Gastroesophageal sphincter (tissue), 4 donors: ENCODE results near the gene BLOC1S4. TPM values are rescaled to one million over a fixed set of nuclear protein-coding genes. Genes with fewer than 3 reads are reported as not detected.
A peak's percentile ranks its signal among the peaks of the same experiment; 100 is the strongest.

Experiments used
- ATAC-seq: fragments of 150-250 bp; one replicate; pipeline ENCODE4 v1.9.1; 2016; ENCODE audit warnings: mild to moderate bottlenecking, moderate library complexity
- H3K27ac ChIP-seq, 4 donors: fragments of 200-600 bp; sonication (generic) in 3 of 4; 1 replicate in 3 of 4; 2 replicates in 1 of 4; pipeline ENCODE4 v1.5.1; 2016 to 2019
- H3K27me3 ChIP-seq: fragments of 200-600 bp; sonication (generic); one replicate; pipeline ENCODE4 v1.5.1; 2019
- H3K36me3 ChIP-seq, 2 donors: fragments of 200-600 bp; sonication (generic); one replicate each; pipeline ENCODE4 v1.5.1; 2019; ENCODE audit warnings: control low read depth in 1 of 2
- H3K4me1 ChIP-seq, 3 donors: fragments of 200-600 bp; sonication (generic); 1 replicate in 2 of 3; 2 replicates in 1 of 3; pipeline ENCODE4 v1.5.1; 2016 to 2019; ENCODE audit warnings: control low read depth in 2 of 3
- H3K4me3 ChIP-seq, 2 donors: fragments of 200-600 bp; sonication (generic); one replicate each; pipeline ENCODE4 v1.5.1; 2019; ENCODE audit warnings: mild to moderate bottlenecking in 1 of 2, moderate library complexity in 1 of 2
- H3K9me3 ChIP-seq, 3 donors: fragments of 200-600 bp; sonication (generic); one replicate each; pipeline ENCODE4 v1.5.1; 2017 to 2019; ENCODE audit warnings: control low read depth in 2 of 3
- EP300 ChIP-seq: sonication (generic); formaldehyde crosslinking; IDR thresholded peaks from one replicate; pipeline ENCODE4 v1.6.1; 2017; ENCODE audit warnings: antibody characterized with exemption, mild to moderate bottlenecking
- POLR2A ChIP-seq, 2 donors: fragments of 450-650 bp; IDR thresholded peaks; one replicate each; pipeline ENCODE4 v1.6.1; 2017; ENCODE audit warnings: antibody characterized with exemption in 2 of 2, mild to moderate bottlenecking in 2 of 2, moderate library complexity in 1 of 2
- POLR2AphosphoS5 ChIP-seq: sonication (generic); formaldehyde crosslinking; IDR thresholded peaks from one replicate; pipeline ENCODE4 v1.6.1; 2017; ENCODE audit warnings: antibody characterized with exemption
- WGBS, 2 donors: methylation state at CpG; one replicate each; pipeline ENCODE4 v1.1.5; 2018; ENCODE audit warnings: low coverage in 1 of 2; 5-methylcytosine and 5-hydroxymethylcytosine counted together
- total RNA-seq, 4 donors: library from RNA; depleted of rRNA; stranded (reverse); fragments of >200 nt; gene quantifications; one replicate each; pipeline ENCODE4 v1.1.0, GENCODE V29; 2016
- TF ChIP-seq, protein P1 (sequence below), 4 experiments: fragments of 200-600 bp in 2 of 4; fragments of 450-650 bp in 2 of 4; sonication (generic) in 1 of 4; IDR thresholded peaks; one replicate each; pipeline ENCODE4 v1.5.1; 2017 to 2019; ENCODE audit warnings: antibody characterized with exemption in 4 of 4, mild to moderate bottlenecking in 2 of 4, moderate library complexity in 2 of 4

The BLOC1S4 gene
- total RNA-seq, 4 donors from 2014 or later, result 10.1 to 20.7 (median 18.7) TPM

DNA sequence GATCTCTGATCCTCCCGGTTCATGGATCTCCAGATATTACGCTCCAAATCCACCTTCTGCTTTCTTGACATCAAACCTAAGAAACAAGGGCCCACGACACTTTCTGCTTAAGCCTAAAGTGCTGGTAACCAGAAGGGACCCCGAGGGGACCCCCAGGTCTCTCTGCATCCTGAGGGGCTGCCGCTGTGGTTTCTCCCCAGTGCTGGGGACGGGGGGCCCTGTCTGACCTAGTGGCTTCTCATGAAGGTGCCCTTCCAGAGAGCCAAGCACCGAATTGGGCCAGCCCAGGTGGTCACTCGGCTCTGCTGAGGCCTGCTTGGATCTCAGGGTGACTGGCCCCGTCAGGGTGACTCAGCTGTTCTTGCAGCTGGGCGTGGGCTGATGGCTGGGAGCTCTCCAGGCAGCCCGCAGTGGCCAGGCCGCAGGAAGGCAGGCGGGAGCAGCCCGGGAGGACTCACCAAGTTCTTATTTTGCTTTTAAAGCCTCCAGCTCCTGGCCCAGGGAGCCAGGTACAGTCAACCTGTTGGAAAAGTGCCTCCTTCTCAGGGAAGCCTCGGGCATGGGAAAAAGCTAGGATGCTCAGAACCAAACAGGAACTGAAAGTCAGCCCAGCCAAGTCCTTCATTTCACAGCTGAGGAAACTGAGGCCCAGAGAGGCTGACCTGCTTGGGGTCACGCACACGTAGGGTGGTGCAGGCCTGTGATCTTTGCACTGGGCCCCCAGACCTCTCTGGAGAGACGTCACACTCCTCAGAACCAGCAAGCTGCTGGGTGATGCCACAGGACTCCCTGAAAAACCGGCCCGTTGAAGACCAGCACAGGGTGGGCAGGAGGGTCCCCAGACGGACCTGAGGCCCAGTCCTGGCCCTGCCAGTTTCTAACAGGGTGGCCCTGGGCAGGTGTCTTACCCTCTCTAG is 16.7 kb downstream of the BLOC1S4 start:
- H3K9me3 ChIP-seq, result no peaks in the 10 kb centered on the region
- peak; percentile 92 for ATAC-seq
- TF ChIP-seq POLR2AphosphoS5 (peak; percentile 38), POLR2A (IDR thresholded peaks at IDR 0.05) (no peak)
- peak overlapping the region in 3 of 4 donors; percentile 59 to 71 (median 70) for H3K27ac ChIP-seq
- H3K27me3 ChIP-seq, result no peaks in the 10 kb centered on the region
- 90% methylated on average over 3 of the region's 21 CpGs; no CpG with 5 or more reads in 1 of the 2 donors for WGBS, 2 donors
- H3K4me1 ChIP-seq, result peaks cover 0 to 12% (median 6%) of the 10 kb centered on the region in 3 donors
- H3K36me3 ChIP-seq, result no peaks in the 10 kb centered on the region
- H3K4me3 ChIP-seq, result no peak overlapping the region

DNA sequence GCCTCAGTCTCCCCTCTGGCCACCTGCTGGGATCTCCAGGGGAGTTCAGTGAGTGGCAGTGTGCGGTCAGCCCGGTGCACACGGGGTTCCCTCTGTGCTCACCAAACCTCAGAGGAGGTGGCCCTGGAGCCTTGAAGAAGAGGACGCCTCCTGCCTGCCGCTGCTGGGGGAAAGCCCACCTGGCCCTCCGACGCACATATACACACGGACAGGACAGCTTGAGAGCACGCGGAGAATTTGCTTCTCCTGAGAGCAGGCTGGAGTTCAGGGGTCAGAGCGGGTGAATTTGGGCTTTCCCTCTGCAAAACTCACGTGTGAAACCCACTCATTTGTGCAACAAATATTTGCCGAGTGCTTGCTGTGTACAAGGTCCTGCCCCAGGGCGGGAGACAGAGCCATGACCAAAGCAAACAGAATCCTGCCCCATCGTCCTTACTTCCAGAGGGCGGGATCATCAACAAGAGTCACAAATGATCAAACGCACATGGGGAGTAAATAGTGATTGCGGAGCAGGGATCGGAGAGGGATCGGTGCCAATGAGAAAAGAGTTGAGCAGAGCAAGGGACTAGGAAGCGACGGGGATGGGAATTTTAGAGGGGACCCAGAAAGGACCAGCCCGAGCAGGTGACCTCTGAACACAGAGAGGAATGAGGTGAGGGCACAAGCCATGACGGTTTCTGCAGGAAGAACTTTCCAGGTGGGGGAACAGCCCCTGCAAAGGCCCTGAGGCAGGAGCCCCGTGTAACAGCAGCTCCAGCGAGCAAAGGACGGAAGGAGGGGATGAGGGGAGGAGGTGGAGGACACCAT is 17.6 kb downstream of the BLOC1S4 start:
- H3K27ac ChIP-seq, result peak overlapping the region in 3 of 4 donors; percentile 59 to 71 (median 70)
- ATAC-seq, result no peak

DNA sequence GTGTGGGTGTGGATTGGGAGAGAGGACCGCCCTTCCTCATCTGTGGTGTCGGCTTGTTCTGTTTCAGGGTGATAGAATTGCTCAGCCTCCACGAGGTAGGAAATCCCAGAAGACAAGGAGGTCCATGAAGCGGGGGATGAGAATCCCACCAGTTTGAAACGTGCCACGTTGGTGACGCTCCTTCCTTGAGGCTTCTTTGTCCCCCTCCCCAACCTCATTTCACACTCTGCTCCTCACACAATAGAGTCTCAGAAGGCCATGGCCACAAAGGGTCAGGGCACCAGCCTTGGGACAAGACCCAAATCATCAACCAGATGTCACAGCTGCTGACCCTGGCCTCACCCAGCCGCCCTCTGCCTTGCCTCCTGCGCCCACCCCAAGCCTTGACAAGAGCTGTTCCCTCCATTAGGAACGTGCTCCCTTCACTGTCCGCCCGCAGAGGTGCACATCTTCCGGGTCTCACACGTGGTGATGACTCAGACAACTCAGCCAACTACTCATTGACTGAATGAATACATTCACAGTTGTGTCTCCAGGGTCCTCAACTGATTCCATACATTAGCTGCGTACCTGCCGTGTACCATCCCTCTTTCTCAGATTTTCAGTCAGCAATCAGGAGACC is 18.3 kb downstream of the BLOC1S4 start:
- Histone ChIP-seq H3K4me1 (peaks cover 0 to 12% (median 6%) of the 10 kb centered on the region in 3 donors), H3K9me3 (no peaks in the 10 kb centered on the region), H3K27me3 (no peaks in the 10 kb centered on the region), H3K4me3 (no peak overlapping the region), H3K27ac (no peak overlapping the region), H3K36me3 (no peaks in the 10 kb centered on the region)
- TF ChIP-seq EP300, result no peak
- TF ChIP-seq, protein P1, sequence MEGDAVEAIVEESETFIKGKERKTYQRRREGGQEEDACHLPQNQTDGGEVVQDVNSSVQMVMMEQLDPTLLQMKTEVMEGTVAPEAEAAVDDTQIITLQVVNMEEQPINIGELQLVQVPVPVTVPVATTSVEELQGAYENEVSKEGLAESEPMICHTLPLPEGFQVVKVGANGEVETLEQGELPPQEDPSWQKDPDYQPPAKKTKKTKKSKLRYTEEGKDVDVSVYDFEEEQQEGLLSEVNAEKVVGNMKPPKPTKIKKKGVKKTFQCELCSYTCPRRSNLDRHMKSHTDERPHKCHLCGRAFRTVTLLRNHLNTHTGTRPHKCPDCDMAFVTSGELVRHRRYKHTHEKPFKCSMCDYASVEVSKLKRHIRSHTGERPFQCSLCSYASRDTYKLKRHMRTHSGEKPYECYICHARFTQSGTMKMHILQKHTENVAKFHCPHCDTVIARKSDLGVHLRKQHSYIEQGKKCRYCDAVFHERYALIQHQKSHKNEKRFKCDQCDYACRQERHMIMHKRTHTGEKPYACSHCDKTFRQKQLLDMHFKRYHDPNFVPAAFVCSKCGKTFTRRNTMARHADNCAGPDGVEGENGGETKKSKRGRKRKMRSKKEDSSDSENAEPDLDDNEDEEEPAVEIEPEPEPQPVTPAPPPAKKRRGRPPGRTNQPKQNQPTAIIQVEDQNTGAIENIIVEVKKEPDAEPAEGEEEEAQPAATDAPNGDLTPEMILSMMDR (IDR thresholded peaks at IDR 0.05), result no peak
- TF ChIP-seq POLR2A (IDR thresholded peaks at IDR 0.05), result no peak
- TF ChIP-seq POLR2AphosphoS5, result no peak
- WGBS, 2 donors, result 72% methylated on average over 14 of the region's 16 CpGs; no CpG with 5 or more reads in 1 of the 2 donors
- ATAC-seq, result no peak

More for the DNA sequence above, 17.6 kb downstream of the BLOC1S4 start:
- WGBS, 2 donors, result 90% methylated on average over 4 to 15 of the region's 27 CpGs
- peaks cover 0 to 12% (median 6%) of the 10 kb centered on the region in 3 donors for H3K4me1 ChIP-seq
- TF ChIP-seq, protein P1 (IDR thresholded peaks at IDR 0.05), result no peak
- TF ChIP-seq POLR2A (IDR thresholded peaks at IDR 0.05) (no peak), EP300 (no peak), POLR2AphosphoS5 (no peak)
- no peak overlapping the region for H3K4me3 ChIP-seq
- H3K9me3 ChIP-seq, result no peaks in the 10 kb centered on the region
- H3K36me3 ChIP-seq, result no peaks in the 10 kb centered on the region
- no peaks in the 10 kb centered on the region for H3K27me3 ChIP-seq

DNA sequence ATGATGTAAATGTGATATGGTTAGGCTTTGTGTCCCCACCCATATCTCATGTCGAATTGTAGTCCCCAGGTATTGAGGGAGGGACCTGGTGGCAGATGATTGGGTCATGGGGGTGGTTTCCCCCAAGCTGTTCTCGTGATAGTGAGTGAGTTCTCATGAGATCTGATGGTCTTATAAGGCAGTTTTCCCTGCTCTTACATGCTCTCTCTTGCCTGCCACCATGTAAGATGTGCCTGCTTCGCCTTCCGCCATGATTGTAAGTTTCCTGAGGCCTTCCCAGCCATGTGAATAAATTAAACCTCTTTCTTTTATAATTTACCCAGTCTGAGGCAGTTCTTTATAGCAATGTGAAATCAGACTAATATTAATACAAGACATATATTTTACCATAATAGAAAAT is 23.9 kb downstream of the BLOC1S4 start:
- no peaks in the 10 kb centered on the region for H3K9me3 ChIP-seq
- WGBS, 2 donors, result 78 to 91% methylated on average over 4 of the region's 4 CpGs
- no peak for TF ChIP-seq POLR2AphosphoS5
- TF ChIP-seq EP300, result no peak
- TF ChIP-seq, protein P1 (IDR thresholded peaks at IDR 0.05), result no peak
- no peak for TF ChIP-seq POLR2A (IDR thresholded peaks at IDR 0.05)
- H3K27me3 ChIP-seq, result no peaks in the 10 kb centered on the region
- no peaks in the 10 kb centered on the region for H3K36me3 ChIP-seq
- no peaks in the 10 kb centered on the region for H3K4me1 ChIP-seq
- H3K4me3 ChIP-seq, result no peak overlapping the region
- no peak overlapping the region for H3K27ac ChIP-seq
- ATAC-seq, result no peak

DNA sequence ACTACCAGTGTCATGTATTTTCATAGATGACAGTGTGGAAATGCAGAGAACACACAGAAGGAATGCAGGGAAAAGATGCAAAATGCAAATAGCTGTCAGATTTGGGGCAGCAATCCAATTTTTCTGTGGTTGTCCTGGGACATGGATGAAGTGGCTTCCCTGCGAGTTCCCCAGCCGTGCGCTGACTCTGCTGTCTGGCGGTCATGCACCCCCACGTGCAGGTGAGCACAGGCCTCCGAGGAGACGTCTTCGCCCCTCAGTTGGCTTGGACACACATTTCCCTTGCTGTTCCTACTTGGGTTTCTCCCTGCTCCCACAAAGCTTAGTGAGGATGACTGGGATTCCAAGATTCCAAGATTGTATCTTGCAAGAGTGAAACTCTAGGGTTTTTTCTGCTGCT is 24.4 kb downstream of the BLOC1S4 start:
- WGBS, 2 donors, result 81 to 90% methylated on average over 3 to 5 of the region's 8 CpGs
- no peaks in the 10 kb centered on the region for H3K4me1 ChIP-seq

More for the DNA sequence above, 24.4 kb downstream of the BLOC1S4 start:
- Histone ChIP-seq H3K36me3 (no peaks in the 10 kb centered on the region), H3K27ac (no peak overlapping the region), H3K27me3 (no peaks in the 10 kb centered on the region), H3K9me3 (no peaks in the 10 kb centered on the region), H3K4me3 (no peak overlapping the region)
- TF ChIP-seq, protein P1 (IDR thresholded peaks at IDR 0.05), result no peak
- no peak for TF ChIP-seq POLR2AphosphoS5
- no peak for TF ChIP-seq POLR2A (IDR thresholded peaks at IDR 0.05)
- no peak for TF ChIP-seq EP300
- ATAC-seq, result no peak
